Smooth muscle cell (in vitro differentiated cells): ENCODE measurements around the gene GATAD2A. TPM values are rescaled to one million over a fixed set of nuclear protein-coding genes. Genes with fewer than 3 reads are reported as not detected.

Source experiments
- DNase-seq: peaks from one replicate; lab custom pipeline; 2025; ENCODE audit not compliant: unreplicated experiment; lab: John Stamatoyannopoulos, UW
- H2AFZ ChIP-seq: fragments of 200-600 bp; sonication (generic); 2 replicates; pipeline ENCODE4 v1.6.0; 2016; ENCODE audit warnings: antibody characterized with exemption, low read depth, mild to moderate bottlenecking
- H3F3A ChIP-seq: fragments of 200-600 bp; sonication (generic); 2 replicates; pipeline ENCODE4 v1.6.0; 2017; ENCODE audit warnings: antibody characterized with exemption, low read depth
- H3K27ac ChIP-seq: fragments of 200-600 bp; sonication (generic); 2 replicates; pipeline ENCODE4 v1.5.1; 2016; ENCODE audit warnings: low read depth, mild to moderate bottlenecking
- H3K27me3 ChIP-seq: fragments of 200-600 bp; sonication (generic); 2 replicates; pipeline ENCODE4 v1.6.1; 2016; ENCODE audit warnings: low read depth, mild to moderate bottlenecking
- H3K36me3 ChIP-seq: fragments of 200-600 bp; sonication (generic); 2 replicates; pipeline ENCODE4 v1.5.1; 2016; ENCODE audit warnings: low read depth
- H3K4me1 ChIP-seq: fragments of 200-600 bp; sonication (generic); 2 replicates; pipeline ENCODE4 v1.5.1; 2016; ENCODE audit warnings: low read depth
- H3K4me2 ChIP-seq: fragments of 200-600 bp; sonication (generic); 2 replicates; pipeline ENCODE4 v1.6.0; 2016; ENCODE audit warnings: mild to moderate bottlenecking
- H3K4me3 ChIP-seq: fragments of 200-600 bp; sonication (generic); 2 replicates; pipeline ENCODE4 v1.5.1; 2016; ENCODE audit warnings: mild to moderate bottlenecking
- H3K79me2 ChIP-seq: fragments of 200-600 bp; sonication (generic); 2 replicates; pipeline ENCODE4 v1.6.0; 2016; ENCODE audit warnings: low read depth, mild to moderate bottlenecking
- H3K9ac ChIP-seq: fragments of 200-600 bp; sonication (generic); 2 replicates; pipeline ENCODE4 v1.6.0; 2016; ENCODE audit warnings: low read depth
- H3K9me3 ChIP-seq: fragments of 200-600 bp; sonication (generic); replicated peaks from 2 replicates; pipeline ENCODE4 v1.5.1; 2016; ENCODE audit warnings: low read depth
- H4K20me1 ChIP-seq: fragments of 200-600 bp; sonication (generic); 2 replicates; pipeline ENCODE4 v1.6.0; 2016; ENCODE audit warnings: low read depth
- CTCF ChIP-seq: fragments of 200-600 bp; sonication (generic); IDR thresholded peaks from 2 replicates; pipeline ENCODE4 v1.5.1; 2017; ENCODE audit warnings: borderline replicate concordance, mild to moderate bottlenecking, antibody characterized with exemption; ENCODE audit not compliant: insufficient read depth, poor library complexity, severe bottlenecking
- WGBS: methylation state at CpG from one replicate; pipeline ENCODE4 v1.1.7; 2016; ENCODE audit warnings: low lambda C conversion rate; 5-methylcytosine and 5-hydroxymethylcytosine counted together
- polyA plus RNA-seq: library from polyadenylated mRNA; unstranded; fragments of >200 nt; fragmentation: Nextera tagmentation; extraction: Ambion mirVana; gene quantifications from 2 replicates; pipeline ENCODE4 v1.2.1, GENCODE V29; 2016
- total RNA-seq: library from RNA; depleted of rRNA; stranded (reverse); fragments of >200 nt; gene quantifications from 2 replicates; pipeline ENCODE4 v1.2.3, GENCODE V29; 2014

Gene GATAD2A
- total and polyA plus RNA-seq, 2 experiments from 2014 or later: 26.8 to 27.0 TPM

GRCh38 chr19:19543101-19543500 is 137.6 kb downstream of the GATAD2A start:
- WGBS: 98% methylated on average over 13 of the region's 13 CpGs
- Histone ChIP-seq H3K79me2 (no peaks in the 10 kb centered on the region), H4K20me1 (no peaks in the 10 kb centered on the region)

GRCh38 chr19:19543640-19544039 is 138.2 kb downstream of the GATAD2A start:
- Histone ChIP-seq H3K4me1 (peaks cover 6% of the 10 kb centered on the region), H3K36me3 (no peaks in the 10 kb centered on the region), H3K27me3 (no peaks in the 10 kb centered on the region), H3K79me2 (no peaks in the 10 kb centered on the region), H4K20me1 (no peaks in the 10 kb centered on the region), H3K4me2 (no peak overlapping the region), H3K27ac (no peak overlapping the region), H3K9me3 (no peaks in the 10 kb centered on the region), H3F3A (no peaks in the 10 kb centered on the region), H2AFZ (no peak overlapping the region), H3K4me3 (no peak overlapping the region), H3K9ac (no peak overlapping the region)
- no peak for TF ChIP-seq CTCF
- no peak for DNase-seq
- WGBS: 97% methylated on average over 19 of the region's 19 CpGs

More at GRCh38 chr19:19543101-19543500, 137.6 kb downstream of the GATAD2A start:
- Histone ChIP-seq H3K9me3 (no peaks in the 10 kb centered on the region), H3K27ac (no peak overlapping the region), H3K27me3 (no peaks in the 10 kb centered on the region), H3K36me3 (no peaks in the 10 kb centered on the region), H2AFZ (no peak overlapping the region), H3K9ac (no peak overlapping the region), H3K4me2 (no peak overlapping the region), H3K4me1 (peaks cover 4% of the 10 kb centered on the region), H3K4me3 (no peak overlapping the region), H3F3A (no peaks in the 10 kb centered on the region)
- TF ChIP-seq CTCF: no peak
- no peak for DNase-seq

- Histone ChIP-seq H3K79me2 (no peaks in the 10 kb centered on the region), H3K4me1 (peaks cover 9% of the 10 kb centered on the region), H3K27ac (no peak overlapping the region), H3K27me3 (no peaks in the 10 kb centered on the region), H3K4me3 (no peak overlapping the region), H4K20me1 (no peaks in the 10 kb centered on the region), H3K9ac (no peak overlapping the region), H3K36me3 (no peaks in the 10 kb centered on the region), H3K4me2 (no peak overlapping the region), H2AFZ (no peak overlapping the region), H3F3A (no peaks in the 10 kb centered on the region), H3K9me3 (no peaks in the 10 kb centered on the region)
- 96% methylated on average over 43 of the region's 75 CpGs for WGBS
- no peak for DNase-seq
- TF ChIP-seq CTCF: no peak
Measured at GRCh38 chr19:19544257-19544953, 138.9 kb downstream of the GATAD2A start.
